ENCODE results near the gene MCF2L.
A peak's percentile ranks its signal among the peaks of the same experiment; 100 is the strongest.

The MCF2L gene

DNA sequence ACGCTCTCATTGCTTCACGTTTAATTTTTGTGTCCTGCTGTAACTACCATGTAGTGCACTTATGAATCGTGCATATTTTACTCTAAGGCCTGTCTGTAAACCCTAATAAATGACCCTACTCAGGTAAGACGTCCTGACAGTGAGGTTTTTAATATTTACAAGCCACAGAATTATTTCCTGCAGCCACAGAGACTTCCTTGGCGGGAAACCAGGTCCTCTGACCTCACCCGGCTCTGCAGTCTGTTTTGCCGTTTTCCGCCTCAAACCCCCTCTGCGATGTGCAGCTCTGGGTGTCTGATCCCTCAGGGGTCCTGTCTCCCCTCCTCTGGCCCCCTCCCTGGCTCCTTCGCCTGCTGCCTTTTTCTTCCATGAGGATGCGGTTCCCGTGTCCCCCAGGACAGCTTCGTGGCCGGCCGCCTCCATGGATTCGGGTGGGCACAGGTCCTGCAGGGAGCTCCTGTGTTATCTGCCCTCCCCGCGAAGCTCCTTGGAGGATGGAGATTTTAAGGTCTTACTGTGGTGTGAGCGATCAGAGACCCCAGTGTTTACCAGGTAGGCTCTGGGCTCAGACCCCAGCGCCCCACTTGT is 66.3 kb downstream of the MCF2L start:
- no peak for DNase-seq

DNA sequence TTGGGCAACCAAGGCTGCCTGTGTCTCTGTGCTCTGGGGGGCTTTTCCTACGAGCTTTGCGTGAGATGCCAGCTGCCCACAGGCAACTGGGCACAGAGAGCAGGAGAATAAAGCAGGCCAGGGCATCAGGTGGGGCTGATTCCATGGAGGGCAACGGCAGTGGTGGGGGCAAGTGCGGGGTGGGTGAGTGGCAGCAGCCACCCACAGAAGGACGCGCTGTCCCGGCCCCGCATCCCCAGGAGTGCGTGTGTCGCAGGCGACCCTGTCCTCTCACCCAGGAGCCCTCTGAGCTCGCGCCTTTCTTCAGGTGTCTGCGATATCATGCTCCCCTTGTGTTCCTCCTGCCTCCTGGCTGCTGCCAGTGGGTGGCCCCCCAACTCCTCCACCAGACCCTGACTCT is 67.4 kb downstream of the MCF2L start:
- no peak for DNase-seq

DNA sequence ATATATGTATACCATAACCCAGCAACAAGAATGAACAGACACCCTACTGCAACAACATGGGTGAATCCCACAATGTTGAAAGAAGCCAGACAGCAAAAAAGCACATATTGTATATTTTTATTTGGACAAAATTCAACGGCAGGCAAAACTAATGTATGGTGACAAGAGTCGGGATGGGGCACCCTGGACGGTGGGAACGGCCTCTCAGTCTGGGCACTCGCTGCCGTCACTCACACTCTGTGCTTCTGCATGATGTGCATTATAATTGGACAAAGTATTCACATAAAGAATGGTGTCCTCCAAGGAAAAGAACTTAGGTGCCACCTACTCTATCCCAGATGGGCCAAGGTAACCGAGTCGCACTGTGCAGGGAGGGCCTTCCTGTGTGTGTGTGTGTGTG is 71.0 kb downstream of the MCF2L start:
- no peak for DNase-seq

DNA sequence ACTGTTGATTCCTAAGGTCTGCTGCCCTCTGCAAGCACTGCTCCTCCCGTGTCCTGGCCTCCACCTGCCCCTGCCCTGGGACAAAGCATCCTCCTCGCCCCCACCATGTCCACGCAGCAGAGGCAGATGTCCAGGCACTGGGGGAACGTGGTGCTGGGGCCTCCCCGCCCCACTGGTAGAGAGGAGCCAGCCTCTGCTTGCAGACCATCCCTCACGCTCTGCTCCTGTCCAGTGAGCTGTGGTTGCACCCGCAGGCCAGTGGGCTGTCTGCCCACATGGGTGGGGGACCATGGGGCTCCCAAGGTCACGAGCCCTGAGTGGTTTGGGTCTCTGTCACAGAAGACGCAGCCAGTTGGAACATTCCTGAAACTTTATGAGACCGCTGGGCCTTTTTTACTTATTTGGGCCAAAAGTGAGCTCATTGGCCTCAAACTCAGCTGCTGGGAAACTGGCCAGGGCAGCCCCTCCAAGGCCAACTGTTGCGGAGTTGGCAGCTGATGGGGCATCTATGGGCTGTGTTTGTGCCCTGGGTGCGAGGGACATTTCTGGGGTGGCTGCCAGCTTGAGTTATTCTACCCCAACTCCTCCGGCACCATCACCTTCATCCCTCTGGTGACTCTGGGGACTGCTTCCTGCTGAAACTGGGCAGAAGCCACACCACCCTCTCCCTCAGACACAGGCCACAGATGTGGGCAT is 71.7 kb downstream of the MCF2L start:
- DNase-seq, result peak; percentile 76

DNA sequence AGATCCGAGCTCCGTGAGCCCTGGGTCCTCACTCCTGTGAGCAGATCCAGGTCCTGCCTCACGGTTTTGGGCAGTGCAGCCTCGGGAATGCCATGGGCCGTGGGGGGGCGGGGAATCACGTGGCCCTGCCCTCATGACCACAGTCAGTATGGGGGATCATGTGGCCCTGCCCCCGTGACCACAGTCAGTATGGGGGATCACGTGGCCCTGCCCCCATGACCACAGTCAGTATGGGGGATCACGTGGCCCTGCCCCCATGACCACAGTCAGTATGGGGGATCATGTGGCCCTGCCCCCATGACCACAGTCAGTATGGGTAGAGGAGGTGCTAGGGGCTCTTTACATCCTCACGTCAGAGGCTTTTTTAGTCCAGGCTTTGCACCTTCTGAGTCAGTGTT is 72.3 kb downstream of the MCF2L start:
- no peak for DNase-seq

DNA sequence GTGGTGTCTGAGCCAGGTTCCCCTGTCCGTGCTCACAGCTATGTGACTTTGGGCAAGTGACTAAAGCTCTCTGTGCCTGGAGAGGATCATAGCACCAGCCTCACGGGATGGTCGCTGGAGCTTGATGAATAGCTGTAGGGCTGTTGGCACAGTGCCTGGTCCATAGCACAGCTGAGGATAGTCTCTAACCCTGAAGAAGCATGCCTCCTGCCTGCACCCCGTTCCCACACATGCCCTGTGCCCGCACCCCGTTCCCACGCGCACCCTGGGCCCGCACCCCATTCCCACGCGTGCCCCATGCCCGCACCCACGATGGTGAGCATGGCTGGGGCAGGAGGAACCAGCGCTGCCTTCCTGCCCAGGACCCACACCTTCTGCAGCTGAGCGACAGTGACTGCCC is 72.9 kb downstream of the MCF2L start:
- no peak for DNase-seq

DNA sequence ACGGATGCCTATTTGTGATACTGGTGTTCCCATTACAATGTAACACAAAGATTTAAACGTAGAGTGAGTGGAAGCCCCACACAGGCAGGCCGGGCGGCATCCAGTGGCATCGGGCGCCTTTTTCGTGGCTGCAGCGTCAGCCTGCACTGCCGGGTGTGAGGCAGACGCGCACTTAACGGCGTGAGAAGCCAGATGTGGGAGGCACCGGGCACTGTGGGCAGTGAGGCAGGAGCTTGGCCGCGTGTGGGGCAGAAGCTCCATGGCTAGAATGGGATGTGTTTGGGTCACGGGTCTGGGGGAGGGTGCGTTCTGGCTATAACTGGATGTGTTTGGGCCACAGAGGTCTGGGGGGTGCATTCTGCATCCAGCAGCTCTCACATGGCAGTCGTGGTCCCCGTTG is 73.4 kb downstream of the MCF2L start:
- no peak for DNase-seq

DNA sequence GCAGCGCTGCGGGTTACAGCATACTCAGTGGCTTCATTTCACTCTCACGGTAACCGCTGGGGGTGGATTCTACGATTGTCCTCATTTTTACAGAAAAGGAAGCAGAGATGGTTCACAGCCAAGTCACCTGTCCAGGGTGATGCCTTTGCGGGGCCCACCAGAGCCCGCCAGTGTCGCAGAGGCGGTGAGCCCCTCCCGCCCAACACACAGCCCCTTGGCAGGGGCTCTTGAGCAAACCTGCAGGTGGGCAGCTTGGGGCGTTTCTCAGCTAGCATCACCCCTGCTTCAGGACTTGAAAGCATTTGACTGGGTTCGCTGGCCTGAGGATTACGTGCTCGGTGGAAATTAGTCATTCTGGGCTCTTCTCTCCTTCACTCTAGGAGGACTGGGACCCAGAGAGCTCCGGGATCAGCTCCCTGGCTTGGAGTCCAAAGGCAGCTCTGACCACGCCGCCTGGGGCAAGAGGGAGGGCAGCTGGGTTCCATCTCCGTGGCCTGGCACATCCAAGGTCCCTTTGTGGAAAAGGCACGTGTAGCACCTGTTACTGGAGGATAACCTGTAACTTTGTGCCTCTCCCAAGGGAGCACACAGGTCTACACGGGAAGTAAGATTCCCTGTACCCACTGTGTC is 74.1 kb downstream of the MCF2L start:
- DNase-seq, result no peak

DNA sequence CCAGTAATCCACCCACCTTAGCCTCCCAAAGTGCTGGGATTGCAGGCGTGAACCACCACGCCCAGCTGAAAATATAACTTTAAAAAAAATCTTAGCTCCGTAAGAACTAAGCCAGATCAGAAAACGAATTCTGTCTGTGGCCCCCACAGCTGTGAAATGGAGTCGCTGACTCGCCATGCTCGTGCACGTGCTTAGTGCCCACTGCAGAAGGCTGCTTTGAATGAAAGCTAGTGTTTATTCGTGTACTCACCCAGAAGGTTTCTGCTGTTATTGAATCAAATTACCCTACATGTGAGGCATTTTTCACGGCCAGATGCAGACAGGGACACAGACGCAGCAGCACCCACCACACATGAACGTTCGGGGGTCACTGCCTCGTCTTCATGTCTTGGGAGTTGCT is 74.9 kb downstream of the MCF2L start:
- no peak for DNase-seq

DNA sequence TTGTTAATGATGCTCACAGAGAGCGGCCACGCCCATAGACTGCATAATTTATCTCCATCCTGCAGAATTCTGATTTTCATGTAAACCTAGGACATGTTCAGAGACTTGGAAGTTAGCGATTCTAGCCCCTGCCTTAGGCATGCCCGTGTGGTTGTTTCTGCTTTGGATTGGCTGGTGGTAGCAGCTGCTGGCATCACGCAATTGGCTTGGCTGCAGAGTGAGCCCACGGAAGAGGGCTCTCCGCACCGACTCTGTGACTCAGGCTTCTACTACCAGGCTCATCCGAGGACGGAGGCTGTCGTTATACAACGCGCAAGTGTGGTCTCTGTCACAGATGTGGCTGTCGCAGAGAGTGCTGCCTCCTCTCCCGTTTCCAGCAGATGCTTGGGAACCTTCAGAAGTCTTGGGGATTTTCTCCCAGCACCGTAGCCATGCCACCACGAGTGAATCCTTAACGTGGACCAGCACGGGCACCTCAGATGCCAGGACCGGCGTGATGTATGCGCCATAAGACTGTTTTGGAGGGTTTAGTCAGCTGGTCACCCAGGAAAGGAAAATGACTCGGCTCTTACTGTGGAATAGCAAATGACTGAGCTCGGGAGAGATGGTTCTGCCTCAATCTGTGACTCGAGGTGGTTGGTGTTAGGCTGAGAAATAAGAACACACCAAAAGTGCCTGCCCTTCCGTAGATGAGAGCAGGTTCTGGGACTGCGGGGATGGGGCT is 75.5 kb downstream of the MCF2L start:
- no peak for DNase-seq

DNA sequence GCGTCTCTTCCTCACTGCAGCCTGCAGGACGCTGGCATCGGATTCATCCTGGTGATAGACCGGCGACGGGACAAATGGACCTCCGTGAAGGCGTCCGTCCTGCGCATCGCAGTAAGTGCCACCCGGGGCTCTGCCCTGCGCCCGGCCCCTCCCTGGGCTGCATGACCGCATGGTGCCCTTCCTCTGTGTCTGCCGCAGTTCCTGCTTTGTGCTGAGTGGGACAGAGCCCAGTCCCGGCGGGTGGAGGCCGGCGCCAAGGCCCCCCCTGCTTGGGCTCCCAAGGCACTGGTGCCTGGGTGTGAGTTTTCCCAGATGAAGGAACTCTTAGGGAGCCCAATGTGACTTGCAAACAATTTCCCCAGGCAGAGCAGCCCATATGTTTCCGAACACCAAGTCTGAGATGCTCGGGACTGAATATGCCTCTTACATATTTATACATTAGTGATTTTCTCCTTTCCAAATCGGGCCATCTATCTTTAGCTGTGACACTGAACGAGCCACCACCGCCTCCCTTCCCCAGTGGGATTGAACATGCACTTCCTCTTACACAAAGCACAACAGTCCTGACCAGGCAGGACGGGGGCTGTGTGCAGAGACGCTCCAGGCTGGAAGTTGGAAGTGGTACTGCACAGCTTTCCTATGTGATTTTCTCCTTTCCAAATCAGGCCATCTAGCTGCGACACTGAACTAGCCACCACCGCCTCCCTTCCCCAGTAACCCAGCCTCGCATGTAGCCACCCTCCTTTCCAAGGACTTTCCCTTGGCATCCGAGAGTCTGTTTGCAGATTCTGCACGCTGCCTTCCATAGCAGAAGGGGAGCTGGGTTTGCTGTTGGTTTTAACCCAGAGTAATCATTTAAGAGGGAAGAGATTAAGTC is 76.5 kb downstream of the MCF2L start:
- no peak for DNase-seq

DNA sequence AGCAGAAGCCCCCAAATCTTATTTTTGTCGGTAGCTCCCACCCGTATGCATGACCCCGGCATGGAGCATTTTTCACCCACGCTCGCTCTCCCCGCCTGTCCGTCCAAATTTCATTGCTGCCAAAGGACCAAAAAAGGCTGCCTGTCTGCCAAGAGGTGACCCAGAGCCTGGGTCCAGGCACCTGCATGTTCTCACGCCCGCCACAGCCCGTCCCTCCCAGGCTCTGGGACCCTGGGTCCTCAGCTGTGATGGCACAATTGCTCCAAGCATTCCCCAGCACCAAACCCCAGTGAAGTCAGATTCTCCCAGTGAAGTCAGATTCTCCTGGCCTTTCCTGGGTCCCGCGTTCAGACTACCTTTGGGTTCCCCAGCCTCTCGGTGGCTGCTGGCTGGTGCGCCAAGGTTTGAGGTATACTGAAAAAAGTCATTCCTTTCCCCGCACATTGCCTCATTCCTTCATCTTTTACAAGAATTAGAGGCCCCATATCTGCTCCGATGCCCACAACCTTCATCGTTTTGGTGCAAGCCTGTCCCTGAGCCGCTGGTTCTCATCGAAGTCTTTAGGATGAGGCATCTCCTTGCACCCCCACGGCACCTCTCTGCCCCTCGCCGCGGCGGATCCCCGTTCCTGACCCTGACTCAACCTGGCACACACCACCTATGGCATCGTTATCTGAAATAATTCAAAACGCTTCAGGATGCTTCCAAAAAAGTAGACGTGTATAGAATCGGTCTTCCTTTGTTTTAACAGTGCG is 77.3 kb downstream of the MCF2L start:
- no peak for DNase-seq

DNA sequence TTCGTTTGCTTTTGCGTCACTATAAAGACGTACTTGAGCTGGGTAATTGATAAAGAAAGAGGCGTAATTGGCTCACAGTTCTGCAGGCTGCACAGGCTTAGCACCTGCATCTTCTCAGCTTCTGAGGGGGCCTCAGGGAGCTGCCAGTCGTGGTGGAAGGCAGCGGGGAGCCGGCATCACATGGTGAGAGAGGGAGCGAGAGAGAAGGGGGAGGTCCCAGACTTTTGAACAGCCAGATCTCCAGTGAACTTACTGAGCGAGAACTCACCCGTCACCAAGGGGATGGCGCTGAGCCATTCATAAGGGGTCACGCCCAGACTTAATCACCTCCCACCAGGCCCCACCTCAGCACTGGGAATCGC is 77.8 kb downstream of the MCF2L start:
- DNase-seq, result no peak

DNA sequence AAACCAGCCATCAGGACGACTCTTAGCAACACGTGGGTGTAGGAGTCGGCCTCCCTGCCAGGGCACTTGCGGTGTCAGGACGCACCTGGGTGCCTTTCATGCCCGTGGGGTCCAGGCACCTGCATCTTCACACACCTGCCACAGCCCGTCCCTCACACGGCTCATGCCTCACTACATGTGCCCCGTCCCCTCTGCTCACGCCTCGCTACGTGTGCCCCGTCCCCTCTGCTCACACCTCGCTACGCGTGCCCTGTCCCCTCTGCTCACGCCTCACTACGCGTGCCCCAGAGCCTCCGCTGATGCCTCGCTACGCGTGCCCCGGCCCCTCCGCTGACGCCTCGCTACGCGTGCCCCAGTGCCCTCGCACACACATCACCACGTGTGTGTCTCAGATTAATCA is 78.6 kb downstream of the MCF2L start:
- peak; percentile 2 for DNase-seq

DNA sequence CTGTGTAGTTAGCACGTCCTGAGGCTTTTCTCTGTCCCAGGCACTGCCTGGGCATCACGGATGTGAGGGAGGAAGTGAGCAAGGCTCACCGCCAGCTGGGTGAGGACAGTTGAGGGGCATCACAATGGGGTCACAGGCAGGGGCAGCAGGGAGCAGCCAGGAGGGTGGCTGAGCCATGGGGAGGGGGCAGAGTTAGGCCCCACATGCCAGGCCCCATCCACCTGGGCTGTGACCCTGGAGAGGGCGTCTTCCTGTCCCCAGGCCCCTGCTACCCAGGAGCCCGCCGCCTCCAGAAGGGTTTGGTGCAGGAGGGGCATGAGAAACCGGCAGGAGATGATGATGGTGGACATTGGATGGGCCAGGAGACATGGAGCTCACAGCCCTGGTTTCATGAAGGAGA is 79.8 kb downstream of the MCF2L start:
- DNase-seq, result peak; percentile 18

DNA sequence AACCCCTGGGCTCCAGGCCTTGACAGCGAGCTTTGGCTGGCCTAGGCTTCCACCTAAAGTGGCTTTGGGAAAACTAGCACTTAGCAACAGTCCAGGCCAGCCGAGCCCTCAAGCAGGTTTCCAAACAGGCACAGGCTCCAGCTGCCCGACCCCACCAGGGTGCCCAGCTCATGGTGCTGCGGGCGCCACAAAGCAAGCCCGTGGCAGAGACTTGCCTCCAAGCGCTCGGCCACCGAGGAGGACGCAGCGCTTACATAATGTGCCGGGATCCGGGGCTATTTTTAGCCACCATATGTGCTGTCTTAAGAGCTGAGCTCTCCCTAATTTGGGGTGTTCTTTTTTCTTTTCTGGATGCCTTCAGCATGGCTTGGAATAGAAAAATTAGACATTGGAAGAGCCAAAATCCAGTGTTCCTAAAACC is 80.5 kb downstream of the MCF2L start:
- DNase-seq, result peak; percentile 42

DNA sequence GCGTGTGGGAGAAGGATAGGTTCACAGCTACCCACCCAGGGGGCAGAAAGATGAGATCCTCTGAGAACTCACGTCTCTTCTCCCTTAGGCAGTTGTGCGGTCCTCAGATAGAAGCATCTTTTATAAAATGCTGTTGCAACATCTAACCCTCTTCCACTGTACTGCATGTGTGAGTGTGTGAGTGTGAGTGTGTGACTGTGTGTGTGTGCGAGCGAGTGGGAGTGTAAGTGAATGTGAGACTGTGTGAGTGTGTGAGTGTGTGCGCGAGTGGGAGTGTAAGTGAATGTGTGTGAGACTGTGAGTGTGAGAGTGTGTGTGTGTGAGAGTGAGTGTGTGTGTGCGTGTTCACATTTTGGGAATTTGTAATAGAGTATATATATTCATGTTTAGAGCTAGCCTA is 81.0 kb downstream of the MCF2L start:
- peak; percentile 17 for DNase-seq

DNA sequence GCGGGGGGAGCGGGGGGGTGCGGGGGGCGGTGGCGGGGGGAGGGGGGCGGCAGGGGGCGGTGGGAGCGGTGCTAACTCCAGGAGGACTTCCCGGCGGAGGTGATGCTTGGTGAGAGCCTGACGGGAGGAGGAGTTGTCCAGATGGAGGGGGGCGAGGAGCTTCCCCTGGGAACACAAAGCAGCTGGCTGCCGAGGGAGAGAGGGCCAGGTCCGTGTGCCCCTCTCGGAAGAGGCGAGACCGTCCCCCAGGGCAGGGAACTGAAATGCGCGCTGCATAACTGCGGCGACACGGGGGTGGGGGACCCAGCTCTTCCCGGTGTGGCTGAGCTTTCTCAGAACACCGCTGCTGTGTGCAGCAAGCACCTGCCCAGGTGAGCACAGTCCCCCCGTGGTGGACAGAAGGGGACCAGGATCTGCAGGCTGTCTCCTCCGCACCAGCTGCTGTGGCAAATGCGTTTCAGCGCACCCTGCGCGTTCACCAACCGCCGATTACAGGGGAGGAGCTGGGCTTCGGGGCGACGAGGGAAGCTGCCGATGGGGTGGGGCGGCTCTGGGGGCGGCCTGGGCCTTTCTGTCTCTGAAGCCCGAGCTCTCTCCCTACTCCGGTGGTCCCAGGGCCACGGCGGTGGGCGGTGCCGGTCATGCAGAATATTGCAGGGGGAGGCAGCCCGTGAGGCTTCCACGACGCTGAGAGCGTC is 81.9 kb downstream of the MCF2L start:
- no peak for DNase-seq

DNA sequence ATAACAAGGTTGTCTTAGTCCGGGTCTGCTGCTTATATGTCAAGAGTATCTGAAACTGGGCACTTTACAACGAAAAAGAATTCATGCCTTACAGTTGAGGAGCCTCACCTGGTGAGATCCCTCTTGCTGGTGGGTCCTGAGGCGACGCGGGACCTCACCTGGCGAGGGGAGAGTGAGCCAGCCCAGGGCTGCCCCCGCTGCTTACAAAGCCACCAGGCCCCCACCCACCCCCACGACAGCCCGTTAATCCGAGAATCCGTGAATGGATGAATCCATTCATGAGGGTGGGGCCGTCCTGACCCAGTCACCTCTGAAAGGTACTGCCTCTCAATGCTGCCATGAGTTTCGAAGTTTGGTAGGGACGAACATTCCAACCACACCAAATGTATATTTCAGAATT is 82.6 kb downstream of the MCF2L start:
- DNase-seq, result no peak

DNA sequence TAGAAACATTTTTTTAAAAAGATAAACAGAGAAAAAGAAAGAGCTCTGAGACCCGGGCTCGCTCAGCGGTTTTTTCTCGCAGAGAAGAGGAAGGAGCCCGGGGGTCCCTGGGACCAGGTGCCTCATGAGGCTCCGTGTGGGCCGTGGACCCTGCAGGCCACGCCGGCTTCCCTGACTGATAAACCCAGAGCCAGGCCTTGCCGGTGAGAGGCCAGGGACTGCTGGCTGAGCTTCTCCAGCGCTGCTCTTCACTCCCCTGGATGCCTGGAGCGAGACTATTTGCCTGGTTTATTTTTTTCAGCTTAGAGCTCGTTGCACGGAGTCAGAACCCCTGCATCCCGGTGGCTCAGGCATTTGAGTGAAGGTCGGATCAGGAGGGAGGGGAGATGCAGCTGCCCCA is 83.2 kb downstream of the MCF2L start:
- peak; percentile 35 for DNase-seq

DNA sequence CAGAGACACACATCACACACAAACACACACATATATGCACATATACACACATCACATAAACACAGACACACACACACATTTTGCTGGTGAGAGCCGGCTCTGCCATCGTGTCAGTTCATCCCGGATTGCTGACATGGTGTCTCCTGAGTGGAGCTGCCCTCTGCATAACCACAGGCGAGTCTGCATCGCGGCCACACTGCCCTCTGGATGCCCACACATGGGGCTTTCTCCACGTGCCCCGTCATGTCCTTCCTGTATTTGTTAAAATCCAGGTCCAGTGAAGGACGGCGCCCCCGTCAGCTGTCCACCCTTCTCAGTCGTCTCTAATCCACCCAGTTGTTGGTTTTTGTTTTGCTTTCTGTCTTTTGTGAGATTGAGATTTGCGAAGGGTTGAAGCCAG is 84.0 kb downstream of the MCF2L start:
- peak; percentile 37 for DNase-seq

DNA sequence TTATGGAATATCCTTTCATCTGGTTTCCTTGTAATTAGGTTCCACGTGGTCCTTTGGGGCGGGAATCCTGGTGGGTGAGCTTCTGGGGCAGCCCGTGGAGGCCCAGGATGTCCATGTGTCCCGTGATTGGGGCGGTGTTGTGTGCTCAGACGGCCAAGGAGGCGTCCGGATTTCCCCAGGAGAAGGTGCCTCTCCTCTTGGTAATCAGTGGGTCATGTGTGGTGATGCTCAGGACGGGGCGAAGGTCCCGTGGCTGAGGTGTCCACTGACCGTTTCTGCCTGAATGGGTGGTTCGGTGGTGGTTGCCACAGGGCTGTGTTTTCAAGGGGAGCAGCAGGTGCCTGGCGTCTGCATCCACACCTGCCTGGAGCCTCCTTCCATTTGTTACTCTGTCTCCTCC is 84.4 kb downstream of the MCF2L start:
- DNase-seq, result peak; percentile 38
